ENCODE results near the gene PPP1R14B. TPM values are rescaled to one million over a fixed set of nuclear protein-coding genes. Genes with fewer than 3 reads are reported as not detected.

PPP1R14B gene
- total RNA-seq, 1 experiment from 2014 or later = 435 TPM

DNA sequence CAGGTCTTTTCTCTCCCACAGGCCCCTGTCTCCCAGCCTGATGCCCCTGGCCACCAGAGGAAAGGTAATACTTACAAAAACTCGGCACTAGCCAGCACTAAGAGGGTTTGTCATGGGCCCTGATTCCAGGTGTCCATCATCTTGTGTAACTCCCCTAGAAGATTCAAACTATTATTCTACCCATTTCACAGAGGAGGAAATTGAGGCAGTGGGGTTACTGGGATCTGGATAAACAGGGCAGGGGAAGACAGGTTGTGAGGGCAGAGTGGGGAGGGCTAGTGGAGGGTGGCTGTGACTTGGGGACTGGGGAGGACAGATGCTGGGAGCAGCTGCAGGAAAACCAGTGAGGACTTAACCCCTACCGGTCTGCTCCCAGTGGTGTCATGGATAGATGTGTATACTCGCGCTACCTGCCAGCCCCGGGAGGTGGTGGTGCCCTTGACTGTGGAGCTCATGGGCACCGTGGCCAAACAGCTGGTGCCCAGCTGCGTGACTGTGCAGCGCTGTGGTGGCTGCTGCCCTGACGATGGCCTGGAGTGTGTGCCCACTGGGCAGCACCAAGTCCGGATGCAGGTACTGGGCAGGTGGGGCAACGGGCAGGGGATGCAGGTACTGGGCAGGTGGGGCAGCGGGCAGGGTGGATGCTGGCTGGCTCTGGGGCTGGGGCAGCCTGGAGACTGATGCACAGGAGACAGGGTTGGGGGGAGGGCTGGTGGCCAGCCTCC lies 11.1 kb downstream of the PPP1R14B start:
- peaks cover 42% of the 10 kb centered on the region for H3F3A ChIP-seq (ENCODE audit: insufficient read depth, low read depth)
- H3K4me2 ChIP-seq = peak overlapping the region; percentile 93
- TF ChIP-seq, protein P1, sequence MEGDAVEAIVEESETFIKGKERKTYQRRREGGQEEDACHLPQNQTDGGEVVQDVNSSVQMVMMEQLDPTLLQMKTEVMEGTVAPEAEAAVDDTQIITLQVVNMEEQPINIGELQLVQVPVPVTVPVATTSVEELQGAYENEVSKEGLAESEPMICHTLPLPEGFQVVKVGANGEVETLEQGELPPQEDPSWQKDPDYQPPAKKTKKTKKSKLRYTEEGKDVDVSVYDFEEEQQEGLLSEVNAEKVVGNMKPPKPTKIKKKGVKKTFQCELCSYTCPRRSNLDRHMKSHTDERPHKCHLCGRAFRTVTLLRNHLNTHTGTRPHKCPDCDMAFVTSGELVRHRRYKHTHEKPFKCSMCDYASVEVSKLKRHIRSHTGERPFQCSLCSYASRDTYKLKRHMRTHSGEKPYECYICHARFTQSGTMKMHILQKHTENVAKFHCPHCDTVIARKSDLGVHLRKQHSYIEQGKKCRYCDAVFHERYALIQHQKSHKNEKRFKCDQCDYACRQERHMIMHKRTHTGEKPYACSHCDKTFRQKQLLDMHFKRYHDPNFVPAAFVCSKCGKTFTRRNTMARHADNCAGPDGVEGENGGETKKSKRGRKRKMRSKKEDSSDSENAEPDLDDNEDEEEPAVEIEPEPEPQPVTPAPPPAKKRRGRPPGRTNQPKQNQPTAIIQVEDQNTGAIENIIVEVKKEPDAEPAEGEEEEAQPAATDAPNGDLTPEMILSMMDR (conservative IDR thresholded peaks at IDR 0.05) = no peak
- TF ChIP-seq EZH2 (IDR thresholded peaks at IDR 0.05; ENCODE audit: low read depth) = no peak
- H3K79me2 ChIP-seq (ENCODE audit: low read depth) = peaks cover 14% of the 10 kb centered on the region
- H2AFZ ChIP-seq = no peak overlapping the region
- H3K4me3 ChIP-seq = peak overlapping the region; percentile 84
- no peaks in the 10 kb centered on the region for H3K9me2 ChIP-seq (ENCODE audit: insufficient read depth)
- peaks cover 13% of the 10 kb centered on the region for H4K20me1 ChIP-seq (ENCODE audit: insufficient read depth)
- ChIA-PET CTCF (no interaction called here), POLR2A (ENCODE audit: unreplicated experiment) (no interaction called here)
- H3K9me3 ChIP-seq (ENCODE audit: insufficient read depth, low read depth) = no peaks in the 10 kb centered on the region
- no peaks in the 10 kb centered on the region; the same call in 1 of the 2 replicates for H3K36me3 ChIP-seq (ENCODE audit: low read depth)
- no peaks in the 10 kb centered on the region for H3K27me3 ChIP-seq (ENCODE audit: insufficient read depth, low read depth)
- no TSS peak for BruUV-seq (replicated peaks)
- DNase-seq = peak in 1 of 2 experiments; percentile 18
- intact Hi-C loops (cut with micrococcal nuclease; ENCODE audit: unreplicated experiment) = loop anchor here (2.0 kb wide), 1 partner anchor 41 kb away; no protein-coding TSS in a partner anchor
- H3K4me1 ChIP-seq (replicated peaks; ENCODE audit: insufficient read depth) = peaks cover 38% of the 10 kb centered on the region
- no peak overlapping the region for H3K27ac ChIP-seq

DNA sequence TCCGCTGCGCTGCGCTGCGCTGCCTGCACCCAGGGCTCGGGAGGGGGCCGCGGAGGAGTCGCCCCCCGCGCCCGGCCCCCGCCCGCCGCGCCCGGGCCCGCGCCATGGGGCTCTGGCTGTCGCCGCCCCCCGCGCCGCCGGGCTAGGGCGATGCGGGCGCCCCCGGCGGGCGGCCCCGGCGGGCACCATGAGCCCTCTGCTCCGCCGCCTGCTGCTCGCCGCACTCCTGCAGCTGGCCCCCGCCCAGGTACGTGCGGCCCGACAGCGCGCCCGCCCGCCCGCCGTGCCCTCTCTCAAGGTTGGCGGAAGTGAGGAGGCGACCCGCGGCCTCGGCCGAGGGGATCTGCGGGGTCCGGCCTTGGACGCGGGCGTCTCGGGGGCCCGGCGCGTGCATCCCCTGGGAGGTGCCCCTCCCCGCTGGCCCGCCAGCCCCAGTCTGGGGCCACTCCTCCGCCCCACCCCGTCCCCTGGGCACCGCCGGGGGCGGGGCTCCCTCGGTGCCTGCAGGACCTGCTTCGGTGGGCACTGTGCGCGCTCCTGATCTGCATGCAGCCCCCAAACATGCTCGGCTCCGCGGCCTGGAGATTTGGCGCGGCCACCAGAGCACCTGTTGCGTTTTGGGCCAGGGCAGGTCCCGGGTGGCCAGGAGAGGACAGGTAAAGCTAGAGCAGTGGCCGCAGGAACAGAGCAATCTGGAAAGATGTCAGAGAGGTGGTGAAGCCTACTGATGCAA lies 11.9 kb downstream of the PPP1R14B start:
- DNase-seq = peak in 1 of 2 experiments; percentile 73
- intact Hi-C loops (cut with micrococcal nuclease; ENCODE audit: unreplicated experiment) = loop anchor here (2.0 to 5.0 kb wide), 2 partner anchors 42 to 48 kb away; partner anchors contain the start of gene STIP1
- H3K4me2 ChIP-seq = peak overlapping the region; percentile 93
- H3K4me1 ChIP-seq (replicated peaks; ENCODE audit: insufficient read depth) = peaks cover 36% of the 10 kb centered on the region
- H4K20me1 ChIP-seq (ENCODE audit: insufficient read depth) = peaks cover 13% of the 10 kb centered on the region
- H3K36me3 ChIP-seq (ENCODE audit: low read depth) = no peaks in the 10 kb centered on the region; the same call in 1 of the 2 replicates
- peak overlapping the region; percentile 67; the same call in 1 of the 2 replicates for H2AFZ ChIP-seq
- peak overlapping the region; percentile 84 for H3K4me3 ChIP-seq
- TF ChIP-seq, protein P1 (conservative IDR thresholded peaks at IDR 0.05) = no peak
- TF ChIP-seq EZH2 (IDR thresholded peaks at IDR 0.05; ENCODE audit: low read depth) = no peak
- no peaks in the 10 kb centered on the region for H3K27me3 ChIP-seq (ENCODE audit: insufficient read depth, low read depth)
- H3K9me3 ChIP-seq (ENCODE audit: insufficient read depth, low read depth) = no peaks in the 10 kb centered on the region
- peaks cover 37% of the 10 kb centered on the region for H3F3A ChIP-seq (ENCODE audit: insufficient read depth, low read depth)
- H3K27ac ChIP-seq = no peak overlapping the region
- ChIA-PET CTCF (no interaction called here), POLR2A (ENCODE audit: unreplicated experiment) (no interaction called here)
- no peaks in the 10 kb centered on the region for H3K9me2 ChIP-seq (ENCODE audit: insufficient read depth)
- H3K79me2 ChIP-seq (ENCODE audit: low read depth) = peaks cover 14% of the 10 kb centered on the region
- BruUV-seq (replicated peaks) = no TSS peak

DNA sequence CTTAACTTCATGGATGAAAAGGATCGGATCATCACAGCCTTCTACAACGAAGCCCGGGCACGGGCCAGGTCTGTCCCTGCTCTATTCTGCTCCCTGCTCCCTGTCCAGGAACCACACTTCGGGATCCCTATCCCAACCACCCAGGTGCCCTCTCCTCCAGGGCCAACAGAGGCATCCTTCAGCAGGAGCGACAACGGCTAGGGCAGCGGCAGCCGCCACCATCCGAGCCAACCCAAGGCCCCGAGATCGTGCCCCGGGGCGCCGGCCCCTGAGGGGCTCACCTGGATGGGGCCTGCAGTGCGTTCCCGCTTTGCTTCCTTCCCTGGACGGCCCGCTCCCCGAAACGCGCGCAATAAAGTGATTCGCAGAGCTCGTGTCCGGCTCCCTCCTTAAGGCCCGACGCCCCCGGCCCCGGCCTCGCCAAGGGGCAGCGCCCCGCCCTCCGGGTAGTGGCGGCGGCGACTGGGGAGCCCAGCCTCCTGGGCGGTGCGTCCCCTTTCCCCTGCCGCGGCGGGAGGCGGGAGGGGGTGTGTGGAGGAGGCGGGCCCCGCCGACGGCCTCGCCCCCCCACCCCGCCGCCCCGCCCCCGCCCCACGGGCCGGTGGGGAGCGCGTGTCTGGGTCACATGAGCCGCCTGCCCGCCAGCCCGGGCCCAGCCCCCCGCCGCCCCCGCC lies 12.7 kb downstream of the PPP1R14B start, which contains the start of gene VEGFB:
Gene VEGFB (plus strand): TSS at position 672 of the 674 bp plus-strand sequence. CDS start 250 bp downstream, outside the sequence.
- BruUV-seq (replicated peaks) = TSS peak; percentile 37
- DNase-seq = peak in 1 of 2 experiments; percentile 87
- Histone ChIP-seq H3K79me2 (ENCODE audit: low read depth) (peaks cover 14% of the 10 kb centered on the region), H3K9me3 (ENCODE audit: insufficient read depth, low read depth) (no peaks in the 10 kb centered on the region), H3K4me3 (peak within 1 kb of the TSS; percentile 84), H4K20me1 (ENCODE audit: insufficient read depth) (peaks cover 13% of the 10 kb centered on the region), H3F3A (ENCODE audit: insufficient read depth, low read depth) (peaks cover 37% of the 10 kb centered on the region), H3K4me1 (replicated peaks; ENCODE audit: insufficient read depth) (peaks cover 31% of the 10 kb centered on the region), H3K9me2 (ENCODE audit: insufficient read depth) (no peaks in the 10 kb centered on the region), H3K4me2 (peak within 1 kb of the TSS; percentile 93), H3K27me3 (ENCODE audit: insufficient read depth, low read depth) (no peaks in the 10 kb centered on the region), H3K36me3 (ENCODE audit: low read depth) (no peaks in the 10 kb centered on the region; the same call in 1 of the 2 replicates), H2AFZ (peak within 1 kb of the TSS; percentile 67; the same call in 1 of the 2 replicates), H3K27ac (no peak within 1 kb of the TSS)
- intact Hi-C loops (cut with micrococcal nuclease; ENCODE audit: unreplicated experiment) = loop anchor here (2.0 to 5.0 kb wide), 2 partner anchors 43 to 47 kb away; partner anchors contain the start of gene STIP1
- POLR2A ChIA-PET (ENCODE audit: unreplicated experiment) = interaction anchor here (0.7 kb wide), 1 partner anchor 610 kb away, joined by 4 read pairs; no protein-coding TSS in a partner anchor
- CTCF ChIA-PET = no interaction called here
- no peak for TF ChIP-seq EZH2 (IDR thresholded peaks at IDR 0.05; ENCODE audit: low read depth)
- TF ChIP-seq, protein P1 (conservative IDR thresholded peaks at IDR 0.05) = no peak
